GM04504 (cell line): ENCODE measurements around the gene KLHL14.
"Not testable (repeated sequence)": the region's sequence is repeated elsewhere in the genome, so short reads cannot be mapped to it uniquely, and the experiment has no call there.

Source experiments
- DNase-seq: peaks from one replicate; pipeline ENCODE4 v3.0.0-alpha.2; 2012; ENCODE audit warnings: low read depth

The KLHL14 gene

DNA sequence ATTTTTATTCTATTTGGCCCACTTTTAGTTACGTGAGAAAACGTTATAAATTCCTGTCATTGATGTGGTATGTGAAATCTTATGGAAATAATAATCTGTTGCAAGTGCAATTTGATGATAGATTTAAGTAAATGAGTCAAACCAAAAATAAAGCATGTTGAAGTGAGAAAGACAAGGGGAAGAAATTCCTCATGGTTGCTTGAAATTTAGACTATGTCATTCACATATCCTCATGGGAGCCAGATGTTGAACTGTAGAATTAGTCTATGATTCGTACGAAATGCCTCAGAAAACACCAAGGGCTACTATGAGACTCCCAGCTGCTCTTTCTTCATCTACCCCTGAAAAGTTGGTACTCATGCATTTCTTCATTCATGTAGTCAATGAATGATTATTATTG is 55.7 kb downstream of the KLHL14 start:
- DNase-seq = no peak

DNA sequence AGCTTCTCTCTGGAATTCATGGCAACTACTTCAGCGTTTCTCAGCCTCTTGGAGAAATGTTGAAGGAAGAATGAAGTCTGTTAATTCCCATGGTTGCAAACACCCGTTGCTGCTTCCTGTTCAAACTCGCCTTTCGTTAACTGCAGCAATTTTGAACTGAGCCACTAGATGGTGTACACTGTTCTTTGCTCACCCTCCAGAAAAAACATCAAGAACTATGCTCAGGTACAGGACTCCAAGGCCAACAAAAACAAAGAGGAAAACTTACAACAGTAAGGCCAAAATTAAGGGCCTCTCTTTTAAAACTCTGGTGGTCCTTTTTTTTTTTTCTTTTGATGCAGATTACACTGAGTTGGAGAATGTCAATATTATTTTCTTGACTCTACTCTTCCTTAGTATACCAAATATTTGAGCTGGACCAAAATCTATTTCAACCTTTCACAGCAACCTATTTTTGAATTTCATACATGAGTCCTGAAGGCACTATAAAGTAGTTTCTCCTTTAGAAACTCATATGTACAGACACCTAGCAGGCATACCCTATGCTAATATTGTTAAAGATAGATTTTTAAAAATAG is 58.2 kb downstream of the KLHL14 start:
- no peak for DNase-seq

DNA sequence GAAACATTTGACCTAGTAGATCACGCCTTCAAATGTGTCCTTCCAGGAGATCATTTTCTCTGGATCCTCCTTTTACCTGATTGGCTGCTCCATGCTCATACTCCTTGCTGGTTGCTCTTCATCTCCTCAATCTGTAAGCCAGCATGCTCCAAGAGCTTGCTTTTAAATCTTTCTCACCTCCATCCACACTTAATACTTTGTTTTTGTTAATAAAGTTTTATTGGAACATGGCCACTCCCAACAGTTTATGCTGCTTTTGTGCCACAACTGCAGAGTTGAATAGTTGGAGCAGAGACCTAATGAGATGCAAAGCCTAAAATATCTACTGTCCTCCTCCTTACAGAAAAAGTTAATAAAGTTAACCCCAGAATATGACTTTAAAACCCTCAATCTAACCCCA is 60.0 kb downstream of the KLHL14 start:
- DNase-seq = no peak

DNA sequence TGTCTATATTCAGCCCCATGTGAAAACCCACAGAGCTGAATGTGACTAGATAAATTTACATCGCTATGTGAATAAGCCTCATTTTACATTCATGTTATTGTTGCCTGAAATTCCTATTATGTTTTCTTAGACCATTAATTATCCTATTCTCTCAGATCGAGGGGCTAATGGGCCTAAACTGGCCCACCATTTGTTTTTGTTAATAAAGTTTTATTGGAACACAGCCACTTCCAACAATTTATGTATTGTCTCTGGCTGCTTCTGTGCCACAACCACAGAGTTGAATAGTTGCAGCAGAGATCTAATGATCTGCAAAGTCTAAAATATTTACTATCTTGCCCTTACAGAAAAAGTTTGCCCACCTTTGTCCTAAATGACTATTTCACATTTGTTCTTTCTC is 61.0 kb downstream of the KLHL14 start:
- DNase-seq = no peak

DNA sequence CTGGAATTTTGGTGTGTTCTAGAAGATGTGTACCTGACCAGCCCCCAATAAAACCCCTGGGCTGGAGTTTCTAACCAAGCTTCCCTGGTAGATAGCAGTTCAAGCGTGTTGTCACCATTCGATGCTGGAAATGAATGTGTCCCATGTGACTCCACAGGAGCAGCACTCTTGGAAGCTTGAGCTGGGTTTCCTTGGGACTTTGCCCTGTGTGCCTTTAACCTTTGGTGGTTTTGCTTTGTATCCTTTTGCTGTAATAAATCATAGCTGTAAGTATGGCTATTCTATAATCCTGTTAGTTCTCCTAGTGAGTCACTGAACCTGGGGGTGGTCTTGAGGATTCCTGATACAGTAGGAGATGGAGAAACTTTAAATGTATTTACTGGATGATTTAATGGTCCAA is 65.2 kb downstream of the KLHL14 start:
- no peak for DNase-seq

DNA sequence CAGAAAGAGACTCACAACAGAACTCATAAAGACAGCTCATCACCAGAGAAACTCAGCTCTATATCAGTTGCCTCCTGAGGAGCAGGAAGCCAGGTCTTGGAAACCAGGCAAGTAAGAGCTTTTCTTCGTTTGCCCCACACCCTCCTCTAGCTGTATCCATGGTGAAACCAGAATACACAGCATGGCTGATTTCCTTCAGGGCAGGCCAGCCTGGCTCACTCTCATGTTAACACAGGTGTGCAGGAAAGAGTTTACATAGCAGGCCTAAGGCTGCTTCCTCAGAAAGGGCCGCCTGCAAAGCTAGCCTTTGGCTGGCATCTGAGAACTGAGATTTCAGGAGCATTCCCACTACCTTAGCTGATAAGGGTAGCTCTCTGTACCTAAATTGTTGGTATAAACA is 65.7 kb downstream of the KLHL14 start:
- no peak for DNase-seq

DNA sequence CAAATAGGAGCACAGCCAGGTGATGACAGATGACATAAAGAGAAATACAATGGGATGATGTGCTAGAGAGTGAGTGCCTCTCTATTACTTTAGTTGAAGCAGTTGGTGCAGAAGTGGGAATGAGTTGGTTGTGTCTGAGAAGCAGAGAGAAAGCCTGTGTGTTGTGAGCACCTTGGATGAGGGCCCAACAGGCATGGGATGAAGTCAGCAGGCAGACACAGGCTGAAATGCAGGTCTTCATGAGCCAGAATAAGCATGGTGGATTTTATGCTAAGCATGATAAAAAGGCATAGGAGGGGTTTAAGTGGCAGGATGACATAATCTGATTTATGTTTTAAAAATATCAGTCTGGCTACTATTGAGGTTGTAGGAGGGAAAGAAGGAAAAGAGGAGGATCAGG is 71.5 kb downstream of the KLHL14 start:
- no peak for DNase-seq

DNA sequence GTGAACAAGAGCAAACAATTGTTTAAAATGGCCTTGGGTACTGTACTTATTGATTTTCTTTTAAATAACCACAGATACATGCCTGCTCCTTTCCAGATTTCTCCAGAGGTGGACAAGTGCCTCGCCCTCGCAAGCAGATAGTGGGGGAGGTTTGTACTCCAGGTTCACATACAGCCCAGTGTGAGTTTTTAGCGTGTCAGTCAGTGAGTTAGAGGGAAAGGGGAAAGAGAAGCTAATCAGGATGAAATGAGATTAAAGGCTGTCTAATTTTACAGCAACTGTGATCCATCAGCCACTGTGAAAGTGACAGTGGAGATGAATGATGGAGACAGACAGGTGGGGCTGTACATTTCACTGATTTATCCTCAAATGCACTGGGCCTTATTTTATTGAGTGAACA is 74.7 kb downstream of the KLHL14 start:
- no peak for DNase-seq

DNA sequence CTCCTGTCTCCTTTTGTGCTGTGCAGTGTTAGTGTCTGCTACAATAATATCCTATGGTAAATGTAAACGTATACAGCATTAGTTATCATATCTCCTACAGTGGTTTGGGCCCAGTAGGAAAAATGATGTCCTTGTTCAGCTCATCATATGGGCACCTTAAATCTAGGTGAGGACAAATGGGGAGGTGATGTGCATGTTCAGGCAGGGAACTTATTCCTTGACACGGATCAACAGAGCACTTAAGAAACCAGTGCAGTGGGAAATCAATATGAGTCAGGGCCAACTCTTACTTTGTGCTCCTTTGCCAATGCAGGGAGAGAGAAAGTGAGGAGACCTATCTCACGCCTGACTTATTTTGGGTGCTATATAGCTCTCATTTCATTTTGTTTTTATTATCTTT is 76.4 kb downstream of the KLHL14 start:
- DNase-seq = no peak

DNA sequence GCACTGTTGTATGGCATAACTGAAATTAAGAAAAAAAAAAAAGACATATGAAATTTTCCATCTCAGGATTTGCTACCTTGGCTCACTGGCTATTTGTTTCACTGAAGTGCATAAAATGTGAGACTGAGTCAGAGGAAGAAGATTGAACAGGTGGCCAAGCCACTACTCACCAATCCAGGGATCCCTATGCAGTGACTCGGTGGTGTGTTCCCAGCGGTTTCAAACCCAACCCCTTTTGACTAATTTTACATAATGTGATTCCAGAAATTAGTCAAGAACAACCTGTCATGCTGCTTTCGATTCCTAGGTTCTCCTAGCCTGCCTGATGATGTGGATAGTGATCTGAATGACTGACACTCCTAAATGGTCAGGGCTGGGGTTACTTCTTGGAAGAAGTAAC is 77.3 kb downstream of the KLHL14 start:
- no peak for DNase-seq

DNA sequence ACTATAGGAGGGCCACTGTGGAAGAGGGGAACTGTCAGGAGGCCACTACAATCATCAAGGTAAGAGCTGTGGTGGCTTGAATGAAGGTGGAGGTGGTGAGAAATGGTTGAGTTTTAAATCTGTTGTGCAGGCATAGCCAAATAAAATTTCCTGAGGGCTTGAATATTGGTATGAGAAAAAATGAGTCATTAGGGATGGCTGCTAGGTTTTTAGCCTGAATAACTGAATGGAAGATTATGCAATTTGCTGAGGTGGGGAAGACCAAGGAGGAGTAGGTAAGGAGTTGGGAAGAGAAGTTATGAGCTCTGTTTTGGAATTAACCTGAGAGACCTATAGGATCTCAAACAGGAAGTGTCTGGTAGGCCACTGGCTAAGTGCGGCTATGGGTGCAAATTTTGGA is 84.0 kb downstream of the KLHL14 start:
- no peak for DNase-seq

DNA sequence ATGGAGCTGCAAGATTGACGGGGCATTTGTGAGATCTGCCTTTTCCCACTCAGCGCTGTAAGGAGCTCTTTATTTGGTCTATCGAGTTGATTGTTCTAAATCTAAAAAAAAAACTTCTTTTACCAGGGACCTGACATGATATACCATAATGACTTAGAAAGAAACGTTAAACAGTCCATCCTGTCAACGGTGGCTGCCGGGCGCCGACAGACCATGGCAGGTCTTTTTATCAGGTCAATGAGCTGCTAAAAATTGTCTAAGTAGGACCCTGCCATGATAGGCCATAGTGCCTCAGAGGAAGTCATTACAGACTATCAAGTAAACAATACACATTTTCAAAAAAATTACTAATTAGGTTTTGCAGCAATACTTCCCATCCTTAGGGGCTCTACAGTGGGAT is 87.9 kb downstream of the KLHL14 start:
- DNase-seq = no peak

DNA sequence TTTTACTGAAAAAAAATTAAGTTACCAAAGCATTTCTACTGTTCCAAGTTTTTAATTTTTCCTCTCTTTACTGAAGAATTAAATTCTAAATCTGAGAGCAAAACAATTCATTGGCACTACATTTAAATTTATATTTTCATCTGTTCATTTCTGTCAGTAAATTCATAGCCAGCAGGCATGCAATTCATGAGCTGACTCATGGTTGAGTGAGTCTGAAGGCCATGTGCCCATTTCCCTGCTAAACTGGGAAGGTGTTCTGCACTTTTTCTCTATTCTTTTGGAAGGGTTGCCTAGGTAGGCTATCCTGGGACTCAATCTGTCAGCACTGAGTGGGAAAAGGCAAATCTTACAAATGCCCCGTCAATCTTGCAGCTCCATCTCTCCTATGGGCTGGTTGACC is 88.7 kb downstream of the KLHL14 start:
- DNase-seq = no peak

DNA sequence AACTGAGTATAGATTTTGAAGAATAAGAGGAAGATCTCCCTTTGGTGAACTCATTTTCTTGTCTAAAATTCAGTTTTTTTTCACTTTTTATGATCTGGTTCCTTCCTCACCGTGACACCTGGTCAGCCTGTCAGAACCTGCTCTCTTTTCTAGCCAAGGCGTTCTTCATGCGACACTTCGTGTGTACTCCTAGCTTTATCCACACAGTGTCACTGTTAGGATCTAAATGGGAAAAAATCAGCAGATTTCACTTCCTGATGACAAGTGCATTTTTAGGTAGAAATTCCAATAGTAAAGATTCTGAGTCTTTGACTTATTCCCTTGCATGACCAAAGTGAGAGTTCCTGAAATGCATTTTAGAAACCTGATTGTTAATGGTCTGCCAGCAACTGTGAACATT is 89.8 kb downstream of the KLHL14 start:
- DNase-seq = no peak

DNA sequence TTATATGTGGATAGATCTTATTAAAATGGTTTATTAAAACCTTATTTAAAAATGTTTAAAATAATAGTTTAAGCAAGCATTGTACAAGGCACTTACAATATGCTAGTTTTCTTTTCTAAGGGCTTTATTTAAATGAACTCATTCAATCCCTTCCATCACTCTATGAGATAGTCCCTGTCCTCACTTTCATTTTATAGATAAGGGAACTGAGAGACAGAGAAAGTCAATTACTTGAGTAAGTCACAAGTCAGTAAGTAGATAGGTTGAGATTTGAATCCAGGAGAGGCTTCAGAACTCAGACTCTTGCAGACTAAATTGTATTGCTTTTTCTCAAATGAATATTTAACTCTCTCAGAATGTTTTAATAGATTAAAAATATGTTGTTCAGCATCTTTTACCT is 95.2 kb downstream of the KLHL14 start:
- DNase-seq = no peak

DNA sequence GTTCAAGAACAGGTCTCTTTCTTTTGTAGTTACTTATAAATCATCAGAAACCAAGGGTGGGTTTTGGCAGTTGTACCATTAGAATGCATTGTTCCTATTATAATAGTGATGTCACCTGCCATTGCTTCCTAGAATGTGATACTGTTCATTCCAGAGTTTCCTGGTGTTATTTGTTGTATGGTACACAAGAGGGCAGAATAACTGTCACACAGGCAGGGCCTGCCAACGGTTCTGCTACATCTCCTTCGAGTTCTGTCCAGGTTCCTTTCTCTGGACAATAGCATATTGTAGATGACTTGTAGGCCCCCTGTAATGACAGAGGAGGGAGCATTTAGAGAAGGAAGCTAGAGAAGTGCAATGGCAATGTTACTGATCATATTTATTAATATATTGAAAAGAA is 98.3 kb downstream of the KLHL14 start:
- DNase-seq = no peak

DNA sequence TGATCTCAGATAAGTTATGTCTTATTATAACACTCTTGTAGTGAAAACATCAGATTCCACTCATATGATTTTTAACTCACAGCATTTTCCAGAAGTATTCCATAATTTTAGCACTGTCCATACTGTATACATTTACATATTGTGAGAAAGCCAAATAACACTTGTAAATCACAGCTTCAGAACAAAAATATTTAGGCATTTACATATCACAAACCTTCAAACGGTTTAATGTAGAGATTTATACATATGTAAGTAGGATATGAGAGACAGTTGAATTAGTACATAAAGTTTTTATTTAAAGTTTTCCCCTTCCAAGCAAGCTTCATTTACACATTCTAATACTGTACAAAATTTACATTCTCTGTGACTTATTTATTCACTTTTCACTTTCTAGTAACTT is 100.4 kb downstream of the KLHL14 start:
- no peak for DNase-seq

DNA sequence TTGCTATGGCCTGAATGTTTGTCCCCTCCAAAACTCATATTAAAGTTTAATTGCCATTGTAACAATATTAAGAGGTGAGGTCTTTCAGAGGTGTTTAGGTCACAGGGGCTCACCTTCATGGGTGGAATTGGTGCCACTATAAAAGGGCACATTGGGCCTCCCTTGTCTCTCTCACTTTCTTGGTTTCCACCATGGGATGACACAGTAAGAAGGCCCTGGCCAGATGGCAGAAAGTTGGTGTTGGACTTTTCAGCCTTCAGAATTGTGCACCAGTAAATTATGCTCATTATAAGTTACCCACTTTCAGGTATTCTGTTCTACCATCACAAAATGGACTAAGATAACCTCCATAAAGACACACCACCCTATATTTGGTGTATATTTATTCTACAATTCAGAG is 102.1 kb downstream of the KLHL14 start:
- no peak for DNase-seq

DNA sequence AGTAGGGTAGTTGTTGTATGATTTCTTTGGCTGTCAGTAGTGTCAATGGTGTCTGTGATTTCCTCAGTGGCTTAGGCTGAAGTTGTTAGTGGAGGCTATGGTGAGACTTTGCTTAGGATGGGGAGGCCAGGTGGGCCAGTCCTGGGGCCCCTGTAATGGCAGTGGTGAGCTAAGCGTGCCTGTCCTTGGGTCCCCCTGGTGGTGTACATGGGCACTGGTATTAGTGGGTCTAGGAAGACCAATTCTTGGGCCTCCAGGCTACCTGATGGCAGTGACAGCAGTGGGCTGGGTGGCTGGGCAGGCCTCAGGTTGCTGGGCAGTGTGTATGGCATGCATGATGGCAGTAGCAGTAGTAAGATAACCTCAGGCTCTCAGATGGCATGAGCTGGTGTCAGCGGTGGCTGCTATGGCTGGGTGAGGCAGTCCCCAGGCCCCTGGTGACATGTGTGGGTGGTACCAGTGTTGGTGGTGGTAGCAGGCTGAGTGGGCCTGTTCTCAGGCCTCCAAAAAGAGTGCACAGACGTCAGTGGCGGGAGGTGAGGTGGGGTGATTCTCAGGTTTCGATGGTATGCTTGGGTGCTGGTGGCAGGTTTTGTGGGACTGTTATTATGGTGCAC is 103.2 kb downstream of the KLHL14 start:
- DNase-seq = no peak

DNA sequence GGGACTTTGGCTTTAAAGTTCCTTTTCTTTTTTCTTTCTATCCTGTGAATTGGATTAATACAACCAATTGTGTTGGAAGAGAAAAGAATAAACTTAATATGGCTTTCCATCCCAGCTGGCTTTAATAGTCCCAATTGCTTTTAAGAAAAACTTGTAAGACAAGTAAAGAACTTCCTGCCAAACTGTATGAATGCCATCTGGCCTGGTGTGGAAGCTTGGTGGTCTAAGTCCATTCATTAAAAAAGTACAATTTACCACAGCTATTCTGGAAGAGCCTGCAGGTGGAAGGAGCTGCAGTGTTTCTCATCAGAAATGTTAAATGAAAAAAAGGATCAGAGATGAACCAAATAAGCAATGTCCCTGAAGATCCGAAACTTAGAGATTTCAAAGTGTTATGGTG is 103.9 kb downstream of the KLHL14 start:
- no peak for DNase-seq

DNA sequence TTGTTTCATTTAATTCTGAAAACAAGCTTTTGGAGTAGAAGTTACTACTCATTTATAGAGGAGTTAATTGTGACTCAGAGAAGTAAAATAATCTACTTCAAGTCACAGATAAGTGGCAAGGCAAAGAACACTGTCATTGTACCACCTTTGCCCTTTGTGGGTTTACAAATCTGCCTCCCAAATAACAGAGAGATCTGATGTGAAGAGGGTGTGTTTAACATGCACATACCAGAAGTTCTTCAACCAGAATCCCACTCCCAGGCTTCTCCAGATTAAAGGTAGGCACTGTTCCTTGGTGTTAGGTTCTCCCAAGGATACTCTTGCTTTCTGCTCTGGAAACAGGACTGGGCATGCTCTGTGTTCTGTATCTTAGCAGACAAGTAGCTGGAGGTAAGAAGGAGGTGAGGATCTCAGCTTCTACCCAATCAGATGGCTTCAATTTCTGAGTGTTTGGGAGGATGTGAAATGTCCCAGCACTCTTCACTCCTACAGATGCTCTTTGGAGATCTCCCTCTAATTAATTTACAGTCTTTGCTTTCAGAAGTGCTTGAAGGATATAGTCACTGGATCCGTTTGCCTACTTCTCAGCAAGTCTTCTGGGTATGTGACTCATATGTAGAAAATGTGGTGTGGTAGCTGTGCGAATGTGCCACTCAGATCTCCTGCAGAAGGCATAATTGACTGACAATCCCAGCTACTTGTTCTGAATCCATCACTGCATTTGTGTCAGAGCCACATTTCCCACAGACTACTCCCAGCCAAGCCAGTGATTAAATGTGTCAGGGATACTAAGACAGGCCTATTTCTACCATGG is 111.1 kb downstream of the KLHL14 start:
- no peak for DNase-seq

DNA sequence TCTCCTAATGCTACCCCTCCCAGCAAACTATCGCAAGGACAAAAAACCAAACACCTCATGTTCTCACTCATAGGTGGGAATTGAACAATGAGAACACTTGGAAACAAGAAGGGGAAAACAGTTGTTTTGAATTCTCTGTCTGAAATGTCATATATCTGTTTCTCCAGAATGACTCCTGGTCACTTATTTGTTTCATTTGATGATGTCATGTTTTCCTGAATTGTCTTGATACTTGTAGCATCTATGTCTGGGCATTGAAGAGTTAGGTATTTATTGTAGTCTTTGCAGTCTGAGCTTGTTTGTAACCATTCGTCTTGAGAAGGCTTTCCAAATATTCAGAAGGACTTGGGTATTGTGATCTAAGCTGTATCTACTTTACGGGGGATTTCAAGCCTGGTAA is 118.3 kb downstream of the KLHL14 start:
- not testable (repeated sequence) for DNase-seq

DNA sequence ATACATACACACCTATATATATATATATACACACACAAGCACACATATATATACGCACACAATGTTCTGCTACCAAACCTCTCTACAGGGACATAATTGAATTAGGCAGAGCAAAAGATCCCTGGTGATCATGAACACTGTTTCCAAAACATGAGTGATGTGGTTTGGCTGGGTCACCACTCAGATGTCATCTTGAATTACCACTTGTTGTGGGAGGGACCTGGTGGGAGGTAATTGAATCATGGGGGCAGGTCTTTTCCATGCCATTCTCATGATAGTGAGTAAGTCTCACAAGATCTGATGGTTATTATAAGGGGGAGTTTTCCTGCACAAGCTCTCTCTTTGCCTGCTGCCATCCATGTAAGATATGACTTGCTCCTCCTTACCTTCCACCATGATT is 135.2 kb downstream of the KLHL14 start:
- DNase-seq = not testable (repeated sequence)

DNA sequence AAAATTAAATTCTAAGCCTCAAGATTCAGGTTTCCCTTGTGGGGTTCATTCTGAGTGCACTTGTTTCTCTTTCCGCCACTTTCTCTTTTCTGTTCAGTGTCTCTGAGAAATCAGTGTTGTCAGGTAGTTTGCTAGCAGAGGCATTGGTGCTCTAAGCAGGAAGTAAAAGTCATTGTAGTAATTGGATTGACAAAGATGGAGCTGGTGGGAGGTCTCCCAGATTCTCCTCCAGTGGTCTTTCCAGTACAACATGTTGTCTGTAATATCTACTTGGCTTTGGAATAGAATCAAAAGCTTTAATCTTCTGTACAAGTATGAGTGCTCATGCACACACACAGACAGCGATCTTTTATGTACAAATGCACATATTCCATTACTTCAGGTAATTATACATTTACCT is 135.6 kb downstream of the KLHL14 start:
- DNase-seq = no peak
